Measurements from ENCODE around the gene RBAK. TPM values are rescaled to one million over a fixed set of nuclear protein-coding genes. Genes with fewer than 3 reads are reported as not detected.

Gene RBAK
- total and polyA plus RNA-seq, 4 donors: 1.7 to 7.2 (median 3.7) TPM

DNA sequence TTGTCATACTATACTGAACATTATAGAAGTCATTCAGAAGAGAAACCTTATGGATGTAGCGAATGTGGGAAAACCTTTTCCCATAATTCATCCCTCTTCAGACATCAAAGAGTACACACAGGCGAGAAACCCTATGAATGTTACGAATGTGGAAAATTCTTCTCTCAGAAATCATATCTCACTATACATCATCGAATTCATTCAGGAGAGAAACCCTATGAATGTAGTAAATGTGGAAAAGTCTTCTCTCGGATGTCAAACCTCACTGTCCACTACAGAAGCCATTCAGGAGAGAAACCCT, 19.4 kb downstream of the RBAK start:
- no peak for DNase-seq (ENCODE audit: low spot score)
- H3K4me3 ChIP-seq (ENCODE audit: low read depth in 1 of 3, low read length in 3 of 3): peak overlapping the region in 2 of 3 donors; percentile 28 to 47
- no peak overlapping the region for H3K9ac ChIP-seq (ENCODE audit: low read depth in 1 of 2, low read length in 2 of 2)
- no peak overlapping the region for H3K27ac ChIP-seq (ENCODE audit: low read depth in 1 of 2, low read length in 2 of 2)
- H3K9me3 ChIP-seq (ENCODE audit: control insufficient read depth in 4 of 4, low read length in 3 of 4): peaks cover 46 to 92% (median 74%) of the 10 kb centered on the region in 4 donors
- no peaks in the 10 kb centered on the region for H3K4me1 ChIP-seq (ENCODE audit: control insufficient read depth in 4 of 4, insufficient read depth in 4 of 4, low read length in 3 of 4)
- H3K36me3 ChIP-seq (ENCODE audit: control insufficient read depth in 4 of 4, insufficient read depth in 3 of 4, low read depth in 1 of 4, low read length in 3 of 4): peaks cover 16 to 56% (median 49%) of the 10 kb centered on the region in 4 donors
- 99% methylated on average over 5 of the region's 5 CpGs for WGBS
- TF ChIP-seq TAF1 (conservative IDR thresholded peaks at IDR 0.05): no peak
- no peak for TF ChIP-seq EGR1 (IDR thresholded peaks at IDR 0.05; ENCODE audit: low read depth in 2 of 2)
- no peak for TF ChIP-seq RXRA (IDR thresholded peaks at IDR 0.05)
- TF ChIP-seq RAD21 (IDR thresholded peaks at IDR 0.05): no peak
- TF ChIP-seq JUND (IDR thresholded peaks at IDR 0.05): no peak
- TF ChIP-seq REST (IDR thresholded peaks at IDR 0.05): no peak
- TF ChIP-seq, protein P1, sequence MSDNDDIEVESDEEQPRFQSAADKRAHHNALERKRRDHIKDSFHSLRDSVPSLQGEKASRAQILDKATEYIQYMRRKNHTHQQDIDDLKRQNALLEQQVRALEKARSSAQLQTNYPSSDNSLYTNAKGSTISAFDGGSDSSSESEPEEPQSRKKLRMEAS (IDR thresholded peaks at IDR 0.05): no peak
- TF ChIP-seq ZBTB33 (IDR thresholded peaks at IDR 0.05): no peak
- TF ChIP-seq FOXA1 (IDR thresholded peaks at IDR 0.05): no peak
- no peak for TF ChIP-seq HNF4G (IDR thresholded peaks at IDR 0.05)
- TF ChIP-seq NR2F2 (IDR thresholded peaks at IDR 0.05): no peak
- TF ChIP-seq HNF4A (conservative IDR thresholded peaks at IDR 0.05): no peak
- no peak for TF ChIP-seq ATF3 (IDR thresholded peaks at IDR 0.05)
- TF ChIP-seq CTCF (IDR thresholded peaks at IDR 0.05; ENCODE audit: low read depth, low read length, missing input control): no peak
- no peaks in the 10 kb centered on the region for H3K27me3 ChIP-seq (ENCODE audit: control insufficient read depth in 4 of 4, insufficient read depth in 4 of 4, low read length in 3 of 4)

- Histone ChIP-seq H3K27ac (ENCODE audit: low read depth in 1 of 2, low read length in 2 of 2) (no peak overlapping the region), H3K36me3 (ENCODE audit: control insufficient read depth in 4 of 4, insufficient read depth in 3 of 4, low read depth in 1 of 4, low read length in 3 of 4) (peaks cover 8 to 26% (median 17%) of the 10 kb centered on the region in 4 donors), H3K4me3 (ENCODE audit: low read depth in 1 of 3, low read length in 3 of 3) (peak overlapping the region in 2 of 3 donors; percentile 25 to 38), H3K9me3 (ENCODE audit: control insufficient read depth in 4 of 4, low read length in 3 of 4) (peaks cover 50 to 75% (median 61%) of the 10 kb centered on the region in 4 donors), H3K27me3 (ENCODE audit: control insufficient read depth in 4 of 4, insufficient read depth in 4 of 4, low read length in 3 of 4) (no peaks in the 10 kb centered on the region), H3K4me1 (ENCODE audit: control insufficient read depth in 4 of 4, insufficient read depth in 4 of 4, low read length in 3 of 4) (no peaks in the 10 kb centered on the region), H3K9ac (ENCODE audit: low read depth in 1 of 2, low read length in 2 of 2) (no peak overlapping the region)
- WGBS: 90% methylated on average over 4 of the region's 4 CpGs
- no peak for DNase-seq (ENCODE audit: low spot score)
- TF ChIP-seq CTCF (IDR thresholded peaks at IDR 0.05; ENCODE audit: low read depth, low read length, missing input control) (no peak), REST (IDR thresholded peaks at IDR 0.05) (no peak), RAD21 (IDR thresholded peaks at IDR 0.05) (no peak), EGR1 (IDR thresholded peaks at IDR 0.05; ENCODE audit: low read depth in 2 of 2) (no peak), FOXA1 (IDR thresholded peaks at IDR 0.05) (no peak), FOXA2 (IDR thresholded peaks at IDR 0.05) (no peak), TAF1 (conservative IDR thresholded peaks at IDR 0.05) (no peak), HNF4G (IDR thresholded peaks at IDR 0.05) (no peak), GABPA (IDR thresholded peaks at IDR 0.05 in 1 of 2, conservative IDR thresholded peaks at IDR 0.05 in 1 of 2) (no peak), HNF4A (conservative IDR thresholded peaks at IDR 0.05) (no peak), SP1 (IDR thresholded peaks at IDR 0.05) (no peak), JUND (IDR thresholded peaks at IDR 0.05) (no peak), NR2F2 (IDR thresholded peaks at IDR 0.05) (no peak), RXRA (IDR thresholded peaks at IDR 0.05) (no peak)
- TF ChIP-seq, protein P1 (IDR thresholded peaks at IDR 0.05): no peak
These were observed 22.9 kb downstream of the RBAK start for GRCh38 chr7:5068521-5068920.
